B cell (primary cell): ENCODE data around the gene RNF149. TPM values are rescaled to one million over a fixed set of nuclear protein-coding genes. Genes with fewer than 3 reads are reported as not detected.

Experiments
- ATAC-seq: fragments of 200-7000 bp; cut with Tn5 transposase; one replicate; pipeline ENCODE4 v1.10.0; 2021; ENCODE audit warnings: low read depth, mild to moderate bottlenecking, moderate number of reproducible peaks, moderate library complexity
- CTCF ChIA-PET: fragments of 350-600 bp; sonication (Branson Sonifier 250); formaldehyde crosslinking; loops from one replicate; lab custom pipeline; 2021; ENCODE audit warnings: antibody characterized with exemption, inconsistent platforms; lab: Charles Lee
- POLR2A ChIA-PET: fragments of 350-600 bp; sonication (Branson Sonifier 250); formaldehyde crosslinking; loops from one replicate; lab custom pipeline; 2021; ENCODE audit warnings: antibody characterized with exemption; lab: Charles Lee
- DNase-seq: peaks from one replicate; pipeline ENCODE4 v3.0.0; 2013
- H2AFZ ChIP-seq: 2 replicates; pipeline ENCODE4 v1.6.1; 2012; ENCODE audit warnings: mild to moderate bottlenecking, low read depth, low read length; ENCODE audit not compliant: insufficient read depth, poor library complexity, severe bottlenecking
- H3K27ac ChIP-seq, 2 donors: 1 replicate in 1 of 2; 2 replicates in 1 of 2; pipeline ENCODE4 v1.5.1; 2012 to 2013; ENCODE audit warnings: low read length in 2 of 2, mild to moderate bottlenecking in 2 of 2, moderate library complexity in 1 of 2
- H3K27me3 ChIP-seq, 4 experiments: fragments of 200-600 bp in 1 of 4; sonication (generic) in 1 of 4; replicated peaks in 1 of 4; 1 replicate in 2 of 4; 2 replicates in 2 of 4; pipeline versions ENCODE4 v1.6.1 to v1.7.0; 2013 to 2016; ENCODE audit warnings: low read length in 3 of 4, mild to moderate bottlenecking in 2 of 4, mixed read lengths in 1 of 4, moderate library complexity in 1 of 4; ENCODE audit not compliant: insufficient read depth in 4 of 4, control insufficient read depth in 3 of 4; ENCODE audit errors: control extremely low read depth in 1 of 4
- H3K36me3 ChIP-seq, 2 experiments: replicated peaks in 1 of 2; 1 replicate in 1 of 2; 2 replicates in 1 of 2; pipeline versions ENCODE4 v1.6.1 to v1.7.1; 2013; ENCODE audit warnings: low read length in 1 of 2; ENCODE audit not compliant: insufficient read depth in 2 of 2, control insufficient read depth in 1 of 2; ENCODE audit errors: control extremely low read depth in 1 of 2, extremely low read depth in 1 of 2
- H3K4me1 ChIP-seq, 2 donors: fragments of 200-600 bp in 1 of 2; sonication (generic) in 1 of 2; 1 replicate in 1 of 2; 2 replicates in 1 of 2; pipeline versions ENCODE4 v1.5.1 to v1.6.1; 2013 to 2017; ENCODE audit warnings: low read length in 2 of 2; ENCODE audit not compliant: control insufficient read depth in 2 of 2, insufficient read depth in 2 of 2
- H3K4me2 ChIP-seq: replicated peaks from 2 replicates; pipeline ENCODE3; 2012; ENCODE audit warnings: mild to moderate bottlenecking, low read depth, low read length; ENCODE audit not compliant: poor library complexity, severe bottlenecking
- H3K4me3 ChIP-seq, 5 experiments: fragments of 200-600 bp in 1 of 5; sonication (generic) in 1 of 5; 1 replicate in 3 of 5; 2 replicates in 2 of 5; pipeline versions ENCODE4 v1.5.1 to v1.7.0; 2011 to 2016; ENCODE audit warnings: low read length in 4 of 5, mild to moderate bottlenecking in 4 of 5, low read depth in 2 of 5, control low read depth in 1 of 5, moderate library complexity in 1 of 5; ENCODE audit not compliant: insufficient read depth in 1 of 5; ENCODE audit errors: control extremely low read depth in 1 of 5, extremely low read depth in 1 of 5
- H3K79me2 ChIP-seq: fragments of 200-600 bp; sonication (generic); one replicate; pipeline ENCODE4 v1.6.0; 2016; ENCODE audit warnings: low read length; ENCODE audit not compliant: control insufficient read depth, insufficient read depth
- H3K9ac ChIP-seq: fragments of 200-600 bp; sonication (generic); 2 replicates; pipeline ENCODE4 v1.6.1; 2017; ENCODE audit warnings: mild to moderate bottlenecking, low read length, moderate library complexity
- H3K9me3 ChIP-seq, 3 donors: one replicate each; pipeline versions ENCODE4 v1.6.1 to v1.7.1; 2013; ENCODE audit warnings: low read length in 2 of 3; ENCODE audit not compliant: control insufficient read depth in 2 of 3, insufficient read depth in 1 of 3; ENCODE audit errors: control extremely low read depth in 1 of 3
- H4K20me1 ChIP-seq: 2 replicates; pipeline ENCODE4 v1.6.0; 2012; ENCODE audit warnings: mild to moderate bottlenecking, low read length; ENCODE audit not compliant: insufficient read depth, control insufficient read depth, poor library complexity, severe bottlenecking
- H3K27ac Mint-ChIP-seq: one replicate; pipeline ENCODE4 v1.8.0; 2021; ENCODE audit warnings: mixed read lengths
- H3K27me3 Mint-ChIP-seq: one replicate; pipeline ENCODE4 v1.8.0; 2021; ENCODE audit warnings: mixed read lengths
- H3K4me1 Mint-ChIP-seq: one replicate; pipeline ENCODE4 v1.8.0; 2021; ENCODE audit warnings: mixed read lengths
- H3K4me3 Mint-ChIP-seq: one replicate; pipeline ENCODE4 v1.8.0; 2021; ENCODE audit warnings: mixed read lengths
- H3K9me3 Mint-ChIP-seq: one replicate; pipeline ENCODE4 v1.8.0; 2022; ENCODE audit warnings: mixed read lengths; ENCODE audit not compliant: insufficient read depth
- CTCF ChIP-seq: fragments of 200-600 bp; IDR thresholded peaks from one replicate; pipeline ENCODE4 v1.8.0; 2022; ENCODE audit warnings: antibody characterized with exemption, mild to moderate bottlenecking
- EZH2 ChIP-seq: IDR thresholded peaks from 2 replicates; pipeline ENCODE4 v1.6.1; 2012; ENCODE audit warnings: borderline replicate concordance, low read depth, mild to moderate bottlenecking, moderate library complexity, low read length; ENCODE audit not compliant: insufficient read depth, poor library complexity, severe bottlenecking
- WGBS: methylation state at CpG from one replicate; pipeline ENCODE4 v1.1.5; 2013; ENCODE audit warnings: missing lambda C conversion rate; ENCODE audit not compliant: insufficient coverage; 5-methylcytosine and 5-hydroxymethylcytosine counted together
- intact Hi-C: fragments of 100-400 bp; cut with micrococcal nuclease; formaldehyde crosslinking; loops from one replicate; pipeline ENCODE4 v1.10.0; 2022
- polyA plus RNA-seq: library from polyadenylated mRNA; depleted of rRNA; stranded (reverse); fragments of >200 nt; gene quantifications from 2 replicates; pipeline ENCODE4 v1.2.3, GENCODE V29; 2012
- total RNA-seq, 2 donors: library from RNA; stranded (reverse); fragments of 120-200 nt in 1 of 2; gene quantifications; 1 replicate in 1 of 2; 2 replicates in 1 of 2; pipeline versions ENCODE4 v1.2.3 to v1.2.4, GENCODE V29; 2013 to 2022

The RNF149 gene
- total and polyA plus RNA-seq, 2 donors (not counting 1 experiment from before 2014, with no cell fraction given), result 28.2 to 71.6 TPM

GRCh38 chr2:101310834-101311695, 2.6 kb upstream of the RNF149 start:
- Histone ChIP-seq H3K27me3 (peaks cover 0 to 4% (median 0%) of the 10 kb centered on the region in 4 experiments), H3K4me3 (no peak overlapping the region), H3K4me2 (peak overlapping the region; percentile 52), H3K27ac (no peak overlapping the region), H3K36me3 (no peaks in the 10 kb centered on the region), H3K9me3 (peaks cover 0 to 1% (median 0%) of the 10 kb centered on the region in 3 donors), H4K20me1 (peaks cover 9% of the 10 kb centered on the region), H3K9ac (peak overlapping the region; percentile 27), H3K4me1 (peaks cover 25 to 32% of the 10 kb centered on the region in 2 donors), H3K79me2 (peaks cover 27% of the 10 kb centered on the region), H2AFZ (peak overlapping the region; percentile 17)
- Mint-ChIP-seq H3K9me3 (no peaks in the 10 kb centered on the region), H3K27ac (peak overlapping the region; percentile 43), H3K27me3 (no peaks in the 10 kb centered on the region), H3K4me1 (peaks cover 30% of the 10 kb centered on the region), H3K4me3 (peak overlapping the region; percentile 14)
- no peak for ATAC-seq
- no peak for DNase-seq
- ChIA-PET POLR2A (no interaction called here), CTCF (no interaction called here)
- intact Hi-C loops, result no loop called here
- 100% methylated on average over 1 of the region's 7 CpGs for WGBS
- TF ChIP-seq CTCF (no peak), EZH2 (no peak)
